HEK293 (cell line): ENCODE results near the gene PHF23.

Experiments used
- EGR2 ChIP-seq: fragments of 450-650 bp; formaldehyde crosslinking; IDR thresholded peaks from 2 replicates; pipeline ENCODE4 v1.5.1; 2016; ENCODE audit warnings: low read depth, missing biosample characterization, missing genetic modification characterization
- GLI2 ChIP-seq: fragments of 450-650 bp; formaldehyde crosslinking; IDR thresholded peaks from 2 replicates; pipeline ENCODE4; 2017; ENCODE audit warnings: missing biosample characterization, missing genetic modification characterization, low read depth, borderline replicate concordance
- HOXC10 ChIP-seq: sonication (generic); formaldehyde crosslinking; IDR thresholded peaks from 2 replicates; pipeline ENCODE4 v1.8.1; 2023; ENCODE audit warnings: mild to moderate bottlenecking, missing genetic modification reagents
- MEIS1 ChIP-seq: sonication (generic); formaldehyde crosslinking; IDR thresholded peaks from 2 replicates; pipeline ENCODE4 v1.8.1; 2022; ENCODE audit warnings: missing genetic modification reagents, mild to moderate bottlenecking, borderline replicate concordance
- OSR2 ChIP-seq: fragments of 450-650 bp; formaldehyde crosslinking; IDR thresholded peaks from 2 replicates; pipeline ENCODE4 v1.5.1; 2016; ENCODE audit warnings: missing biosample characterization, missing genetic modification characterization
- OVOL3 ChIP-seq: fragments of 450-650 bp; formaldehyde crosslinking; IDR thresholded peaks from 2 replicates; pipeline ENCODE4 v1.5.1; 2016; ENCODE audit warnings: missing biosample characterization, missing genetic modification characterization
- PRDM1 ChIP-seq: fragments of 450-650 bp; formaldehyde crosslinking; IDR thresholded peaks from 2 replicates; pipeline ENCODE4; 2016; ENCODE audit warnings: missing biosample characterization, missing genetic modification characterization
- PRDM4 ChIP-seq: fragments of 450-650 bp; formaldehyde crosslinking; IDR thresholded peaks from 2 replicates; pipeline ENCODE4 v1.5.1; 2017; ENCODE audit warnings: missing biosample characterization, missing genetic modification characterization
- WT1 ChIP-seq: fragments of 450-650 bp; formaldehyde crosslinking; IDR thresholded peaks from 2 replicates; pipeline ENCODE4 v1.5.1; 2016; ENCODE audit warnings: missing biosample characterization, missing genetic modification characterization
- ZBTB7A ChIP-seq: fragments of 450-650 bp; formaldehyde crosslinking; IDR thresholded peaks from 2 replicates; pipeline ENCODE4 v1.5.1; 2016; ENCODE audit warnings: low read depth, missing biosample characterization, missing genetic modification characterization
- ZNF132 ChIP-seq: fragments of 450-650 bp; formaldehyde crosslinking; IDR thresholded peaks from 2 replicates; pipeline ENCODE4 v1.5.1; 2017; ENCODE audit warnings: missing biosample characterization, missing genetic modification characterization, borderline replicate concordance
- ZNF174 ChIP-seq: fragments of 450-650 bp; formaldehyde crosslinking; IDR thresholded peaks from 2 replicates; pipeline ENCODE4 v1.5.0; 2017; ENCODE audit warnings: missing biosample characterization, mild to moderate bottlenecking, missing genetic modification characterization
- ZNF184 ChIP-seq: fragments of 450-650 bp; IDR thresholded peaks from 2 replicates; pipeline ENCODE4 v1.5.1; 2018; ENCODE audit warnings: missing biosample characterization, mild to moderate bottlenecking, missing genetic modification characterization
- ZNF311 ChIP-seq: fragments of 450-650 bp; formaldehyde crosslinking; IDR thresholded peaks from 2 replicates; pipeline ENCODE4 v1.5.1; 2017; ENCODE audit warnings: missing biosample characterization, missing genetic modification characterization, borderline replicate concordance
- ZNF324 ChIP-seq: fragments of 450-650 bp; formaldehyde crosslinking; IDR thresholded peaks from 2 replicates; pipeline ENCODE4 v1.5.1; 2016; ENCODE audit warnings: missing biosample characterization, missing genetic modification characterization
- ZNF366 ChIP-seq: fragments of 450-650 bp; formaldehyde crosslinking; conservative IDR thresholded peaks from 2 replicates; pipeline ENCODE4 v1.5.1; 2016; ENCODE audit warnings: missing biosample characterization, missing genetic modification characterization
- ZNF391 ChIP-seq: fragments of 450-650 bp; formaldehyde crosslinking; IDR thresholded peaks from 2 replicates; pipeline ENCODE4 v1.5.1; 2016; ENCODE audit warnings: low read depth, missing biosample characterization, missing genetic modification characterization, borderline replicate concordance
- ZNF433 ChIP-seq: fragments of 450-650 bp; formaldehyde crosslinking; IDR thresholded peaks from 2 replicates; pipeline ENCODE4 v1.5.1; 2016; ENCODE audit warnings: missing biosample characterization, missing genetic modification characterization, low read depth
- ZNF473 ChIP-seq: fragments of 450-650 bp; formaldehyde crosslinking; IDR thresholded peaks from 2 replicates; pipeline ENCODE4 v1.5.1; 2017; ENCODE audit warnings: missing biosample characterization, missing genetic modification characterization
- ZNF510 ChIP-seq: fragments of 450-650 bp; formaldehyde crosslinking; IDR thresholded peaks from 2 replicates; pipeline ENCODE4 v1.5.1; 2018; ENCODE audit warnings: mild to moderate bottlenecking, missing genetic modification characterization, missing biosample characterization; ENCODE audit not compliant: insufficient replicate concordance
- ZNF529 ChIP-seq: fragments of 450-650 bp; formaldehyde crosslinking; IDR thresholded peaks from 2 replicates; pipeline ENCODE4 v1.5.1; 2017; ENCODE audit warnings: missing genetic modification characterization, missing biosample characterization; ENCODE audit not compliant: insufficient replicate concordance
- ZNF558 ChIP-seq: fragments of 450-650 bp; formaldehyde crosslinking; IDR thresholded peaks from 2 replicates; pipeline ENCODE4 v1.5.1; 2016; ENCODE audit warnings: missing biosample characterization, missing genetic modification characterization
- ZNF561 ChIP-seq: fragments of 450-650 bp; IDR thresholded peaks from 2 replicates; pipeline ENCODE4 v1.5.1; 2018; ENCODE audit warnings: missing biosample characterization, missing genetic modification characterization, borderline replicate concordance
- ZNF621 ChIP-seq: fragments of 450-650 bp; formaldehyde crosslinking; IDR thresholded peaks from 2 replicates; pipeline ENCODE4 v1.5.1; 2017; ENCODE audit warnings: missing biosample characterization, missing genetic modification characterization
- ZNF623 ChIP-seq: fragments of 450-650 bp; formaldehyde crosslinking; IDR thresholded peaks from 2 replicates; pipeline ENCODE4 v1.5.1; 2016; ENCODE audit warnings: missing biosample characterization, missing genetic modification characterization
- ZNF664 ChIP-seq: fragments of 450-650 bp; formaldehyde crosslinking; IDR thresholded peaks from 2 replicates; pipeline ENCODE4 v1.5.1; 2016; ENCODE audit warnings: missing biosample characterization, missing genetic modification characterization
- ZNF830 ChIP-seq: fragments of 450-650 bp; IDR thresholded peaks from 2 replicates; pipeline ENCODE4 v1.5.0; 2018; ENCODE audit warnings: missing biosample characterization, missing genetic modification characterization, low read depth, mild to moderate bottlenecking, moderate library complexity
- ZNF837 ChIP-seq: fragments of 450-650 bp; formaldehyde crosslinking; IDR thresholded peaks from 2 replicates; pipeline ENCODE4 v1.5.1; 2016; ENCODE audit warnings: missing biosample characterization, missing genetic modification characterization
- TF ChIP-seq, protein P1 (sequence below): fragments of 450-650 bp; formaldehyde crosslinking; IDR thresholded peaks from 2 replicates; pipeline ENCODE4 v1.5.1; 2016; ENCODE audit warnings: missing biosample characterization, missing genetic modification characterization, borderline replicate concordance
- TF ChIP-seq, protein P2 (sequence below): fragments of 450-650 bp; formaldehyde crosslinking; optimal IDR thresholded peaks from 2 replicates; pipeline ENCODE3; 2016; ENCODE audit warnings: missing biosample characterization, mild to moderate bottlenecking, missing genetic modification characterization
- TF ChIP-seq, protein P3 (sequence below): fragments of 450-650 bp; formaldehyde crosslinking; IDR thresholded peaks from 2 replicates; pipeline ENCODE4 v1.5.1; 2016; ENCODE audit warnings: missing biosample characterization, missing genetic modification characterization

Gene PHF23

DNA sequence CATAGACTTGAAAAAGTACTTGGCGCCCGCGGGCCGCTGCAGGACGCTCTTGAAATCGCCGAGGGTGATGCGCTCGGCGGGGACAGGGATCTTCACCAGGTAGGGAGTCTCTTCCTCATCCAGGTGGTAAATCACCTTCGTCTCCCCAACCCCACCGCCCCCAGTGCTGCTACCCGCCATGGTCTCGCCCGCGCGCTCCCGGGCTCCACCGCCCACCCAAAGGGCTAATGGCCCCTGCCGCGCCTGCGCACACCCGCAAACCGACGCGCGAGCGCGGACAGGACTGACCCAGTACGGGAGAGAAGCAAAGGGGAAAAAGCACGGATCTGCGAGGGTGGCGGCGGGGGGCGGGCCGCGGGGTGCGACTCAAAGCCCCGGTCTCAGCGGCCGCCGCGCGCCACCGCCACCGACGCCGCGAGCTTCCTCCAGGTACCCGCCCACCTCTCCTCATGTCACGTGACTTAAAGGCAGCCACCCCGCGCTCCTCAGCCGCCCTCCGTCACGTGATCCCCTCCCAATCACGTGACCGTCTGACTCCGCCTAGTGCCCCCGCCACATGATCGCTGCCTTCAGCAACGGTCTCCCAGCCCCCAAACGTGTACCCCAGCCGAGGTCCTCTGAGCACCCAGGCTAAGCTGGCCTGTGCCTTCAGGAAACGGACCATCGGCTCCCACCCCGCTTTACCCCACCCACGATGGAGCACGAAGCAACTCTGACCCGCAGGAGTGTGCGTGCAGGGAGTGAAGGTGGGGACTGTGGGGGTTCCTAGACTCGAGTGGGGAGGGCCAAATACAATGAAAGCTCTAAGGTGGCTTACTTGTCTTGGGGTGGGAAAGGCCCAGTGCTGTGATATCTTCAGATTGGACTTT lies 4.9 kb downstream of the PHF23 start, which contains the start of gene DVL2 (continued):
- peak; percentile 36; the same call in 1 of the 2 replicates for TF ChIP-seq OSR2 (tag by site-specific recombination)
- no peak for TF ChIP-seq GLI2
- no peak for TF ChIP-seq ZNF621
- no peak for TF ChIP-seq ZNF473 (tag by site-specific recombination)
- TF ChIP-seq EGR2 (tag by site-specific recombination), result peak; percentile 94
- peak; percentile 83; the same call in 1 of the 2 replicates for TF ChIP-seq ZNF324
- TF ChIP-seq WT1 (tag by site-specific recombination), result peak; percentile 73
- TF ChIP-seq, protein P1, sequence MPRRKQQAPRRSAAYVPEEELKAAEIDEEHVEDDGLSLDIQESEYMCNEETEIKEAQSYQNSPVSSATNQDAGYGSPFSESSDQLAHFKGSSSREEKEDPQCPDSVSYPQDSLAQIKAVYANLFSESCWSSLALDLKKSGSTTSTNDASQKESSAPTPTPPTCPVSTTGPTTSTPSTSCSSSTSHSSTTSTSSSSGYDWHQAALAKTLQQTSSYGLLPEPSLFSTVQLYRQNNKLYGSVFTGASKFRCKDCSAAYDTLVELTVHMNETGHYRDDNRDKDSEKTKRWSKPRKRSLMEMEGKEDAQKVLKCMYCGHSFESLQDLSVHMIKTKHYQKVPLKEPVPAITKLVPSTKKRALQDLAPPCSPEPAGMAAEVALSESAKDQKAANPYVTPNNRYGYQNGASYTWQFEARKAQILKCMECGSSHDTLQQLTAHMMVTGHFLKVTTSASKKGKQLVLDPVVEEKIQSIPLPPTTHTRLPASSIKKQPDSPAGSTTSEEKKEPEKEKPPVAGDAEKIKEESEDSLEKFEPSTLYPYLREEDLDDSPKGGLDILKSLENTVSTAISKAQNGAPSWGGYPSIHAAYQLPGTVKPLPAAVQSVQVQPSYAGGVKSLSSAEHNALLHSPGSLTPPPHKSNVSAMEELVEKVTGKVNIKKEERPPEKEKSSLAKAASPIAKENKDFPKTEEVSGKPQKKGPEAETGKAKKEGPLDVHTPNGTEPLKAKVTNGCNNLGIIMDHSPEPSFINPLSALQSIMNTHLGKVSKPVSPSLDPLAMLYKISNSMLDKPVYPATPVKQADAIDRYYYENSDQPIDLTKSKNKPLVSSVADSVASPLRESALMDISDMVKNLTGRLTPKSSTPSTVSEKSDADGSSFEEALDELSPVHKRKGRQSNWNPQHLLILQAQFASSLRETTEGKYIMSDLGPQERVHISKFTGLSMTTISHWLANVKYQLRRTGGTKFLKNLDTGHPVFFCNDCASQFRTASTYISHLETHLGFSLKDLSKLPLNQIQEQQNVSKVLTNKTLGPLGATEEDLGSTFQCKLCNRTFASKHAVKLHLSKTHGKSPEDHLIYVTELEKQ (tag by site-specific recombination), result no peak
- 0 out of 2 replicates have a peak, but pooled peaks have one; percentile 45 for TF ChIP-seq ZNF433
- TF ChIP-seq ZNF391, result peak; percentile 86; the same call in 1 of the 2 replicates
- TF ChIP-seq ZNF132 (tag by site-specific recombination), result no peak
- no peak for TF ChIP-seq ZNF366 (tag by site-specific recombination)
- TF ChIP-seq ZNF830 (tag by site-specific recombination), result no peak
- TF ChIP-seq ZNF837 (tag by site-specific recombination), result 0 out of 2 replicates have a peak, but pooled peaks have one; percentile 25
- TF ChIP-seq ZNF311 (tag by site-specific recombination), result no peak
- TF ChIP-seq, protein P2, sequence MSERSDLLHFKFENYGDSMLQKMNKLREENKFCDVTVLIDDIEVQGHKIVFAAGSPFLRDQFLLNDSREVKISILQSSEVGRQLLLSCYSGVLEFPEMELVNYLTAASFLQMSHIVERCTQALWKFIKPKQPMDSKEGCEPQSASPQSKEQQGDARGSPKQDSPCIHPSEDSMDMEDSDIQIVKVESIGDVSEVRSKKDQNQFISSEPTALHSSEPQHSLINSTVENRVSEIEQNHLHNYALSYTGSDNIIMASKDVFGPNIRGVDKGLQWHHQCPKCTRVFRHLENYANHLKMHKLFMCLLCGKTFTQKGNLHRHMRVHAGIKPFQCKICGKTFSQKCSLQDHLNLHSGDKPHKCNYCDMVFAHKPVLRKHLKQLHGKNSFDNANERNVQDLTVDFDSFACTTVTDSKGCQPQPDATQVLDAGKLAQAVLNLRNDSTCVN, result peak; percentile 99
- no peak; the same call in 1 of the 2 replicates for TF ChIP-seq ZBTB7A (tag by site-specific recombination)
- TF ChIP-seq, protein P3, sequence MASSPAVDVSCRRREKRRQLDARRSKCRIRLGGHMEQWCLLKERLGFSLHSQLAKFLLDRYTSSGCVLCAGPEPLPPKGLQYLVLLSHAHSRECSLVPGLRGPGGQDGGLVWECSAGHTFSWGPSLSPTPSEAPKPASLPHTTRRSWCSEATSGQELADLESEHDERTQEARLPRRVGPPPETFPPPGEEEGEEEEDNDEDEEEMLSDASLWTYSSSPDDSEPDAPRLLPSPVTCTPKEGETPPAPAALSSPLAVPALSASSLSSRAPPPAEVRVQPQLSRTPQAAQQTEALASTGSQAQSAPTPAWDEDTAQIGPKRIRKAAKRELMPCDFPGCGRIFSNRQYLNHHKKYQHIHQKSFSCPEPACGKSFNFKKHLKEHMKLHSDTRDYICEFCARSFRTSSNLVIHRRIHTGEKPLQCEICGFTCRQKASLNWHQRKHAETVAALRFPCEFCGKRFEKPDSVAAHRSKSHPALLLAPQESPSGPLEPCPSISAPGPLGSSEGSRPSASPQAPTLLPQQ (tag by site-specific recombination), result peak; percentile 77
- TF ChIP-seq PRDM1 (tag by site-specific recombination), result peak; percentile 20; the same call in 1 of the 2 replicates
- TF ChIP-seq ZNF623 (tag by site-specific recombination), result peak; percentile 36
- no peak for TF ChIP-seq ZNF529 (tag by site-specific recombination)
- TF ChIP-seq PRDM4 (tag by site-specific recombination), result peak; percentile 69; the same call in 1 of the 2 replicates
- no peak for TF ChIP-seq MEIS1 (CRISPR knock-in tag)
- 0 out of 2 replicates have a peak, but pooled peaks have one; percentile 31 for TF ChIP-seq ZNF664 (tag by site-specific recombination)
- TF ChIP-seq ZNF510 (tag by site-specific recombination), result no peak
- TF ChIP-seq ZNF561, result peak; percentile 85; the same call in 1 of the 2 replicates
- TF ChIP-seq HOXC10 (CRISPR knock-in tag), result no peak
- TF ChIP-seq ZNF174 (tag by site-specific recombination), result no peak
- TF ChIP-seq ZNF184, result 0 out of 2 replicates have a peak, but pooled peaks have one; percentile 24
- TF ChIP-seq ZNF558, result no peak
- TF ChIP-seq OVOL3 (tag by site-specific recombination), result peak; percentile 88
